ENCODE data around the gene TBX4.
"Not testable (repeated sequence)": the region's sequence is repeated elsewhere in the genome, so short reads cannot be mapped to it uniquely, and the experiment has no call there.

Gene TBX4

GRCh38 chr17:61429274-61429673, 22.9 kb upstream of the TBX4 start:
- no peak overlapping the region for H3K27ac ChIP-seq
- ChIA-PET CTCF (no interaction called here), POLR2A (ENCODE audit: low non-redundant PET) (no interaction called here)
- DNase-seq (ENCODE audit: low spot score): no peak
- no peak for TF ChIP-seq CTCF (conservative IDR thresholded peaks at IDR 0.05; ENCODE audit: low read depth)

- CTCF ChIA-PET; H3K27ac ChIP-seq; POLR2A ChIA-PET (ENCODE audit: low non-redundant PET): not testable (repeated sequence)
Observed at GRCh38 chr17:61429831-61430230, 22.4 kb upstream of the TBX4 start.

GRCh38 chr17:61431594-61432311, 20.5 kb upstream of the TBX4 start:
- no peak for DNase-seq (ENCODE audit: low spot score)
- CTCF ChIA-PET: no interaction called here
- POLR2A ChIA-PET (ENCODE audit: low non-redundant PET): no interaction called here
- no peak overlapping the region for H3K27ac ChIP-seq
- TF ChIP-seq CTCF (conservative IDR thresholded peaks at IDR 0.05; ENCODE audit: low read depth): no peak

More at GRCh38 chr17:61429831-61430230, 22.4 kb upstream of the TBX4 start:
- DNase-seq (ENCODE audit: low spot score): not testable (repeated sequence)

GRCh38 chr17:61436273-61436672, 15.9 kb upstream of the TBX4 start:
- CTCF ChIA-PET: no interaction called here

DNA sequence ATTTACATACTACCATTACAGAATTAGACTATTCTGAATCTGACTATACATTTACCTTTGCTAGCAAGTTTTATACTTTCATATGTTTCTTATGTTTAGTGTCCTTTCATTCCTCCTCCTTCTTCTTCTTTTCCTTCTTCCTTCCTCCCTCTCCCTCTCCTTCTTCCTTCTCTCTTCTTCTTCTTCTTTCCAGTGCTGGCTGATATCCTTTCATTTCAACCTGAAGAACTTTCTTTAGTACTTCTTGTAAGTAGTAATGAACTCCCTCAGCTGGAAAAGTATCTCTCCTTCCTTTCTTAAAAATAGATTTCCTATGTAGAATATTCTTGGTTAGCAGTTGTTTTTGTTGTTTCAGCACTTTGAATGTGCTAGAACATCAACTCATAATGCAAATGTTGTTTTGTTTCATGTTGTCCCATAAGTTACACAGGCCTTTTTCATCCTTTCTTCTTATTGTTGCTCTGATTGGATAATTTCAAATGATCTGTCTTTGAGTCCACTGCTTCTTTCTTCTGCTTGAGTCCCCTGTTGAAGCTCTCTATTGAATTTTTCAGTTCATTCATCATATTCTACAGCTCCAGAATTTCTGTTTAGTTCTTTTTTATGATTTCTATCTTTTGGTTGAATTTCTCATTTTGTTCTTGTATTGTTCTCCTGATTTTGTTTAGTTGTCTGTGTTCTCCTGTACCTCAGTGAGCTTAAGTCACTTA, 15.1 kb upstream of the TBX4 start:
- no peak for DNase-seq (ENCODE audit: low spot score)
- CTCF ChIA-PET: interaction anchor here (0.6 kb wide), 2 partner anchors 74 to 1087 kb away, joined by 3 to 4 read pairs; no protein-coding TSS in a partner anchor
- no peak for TF ChIP-seq CTCF (conservative IDR thresholded peaks at IDR 0.05; ENCODE audit: low read depth)
- no peak overlapping the region for H3K27ac ChIP-seq
- POLR2A ChIA-PET (ENCODE audit: low non-redundant PET): no interaction called here

More at GRCh38 chr17:61436273-61436672, 15.9 kb upstream of the TBX4 start:
- DNase-seq (ENCODE audit: low spot score): no peak
- no peak overlapping the region for H3K27ac ChIP-seq
- POLR2A ChIA-PET (ENCODE audit: low non-redundant PET): no interaction called here
- no peak for TF ChIP-seq CTCF (conservative IDR thresholded peaks at IDR 0.05; ENCODE audit: low read depth)

- POLR2A ChIA-PET (ENCODE audit: low non-redundant PET): no interaction called here
- CTCF ChIA-PET: no interaction called here
- no peak for DNase-seq (ENCODE audit: low spot score)
- H3K27ac ChIP-seq: no peak overlapping the region
- TF ChIP-seq CTCF (conservative IDR thresholded peaks at IDR 0.05; ENCODE audit: low read depth): no peak
Observed at GRCh38 chr17:61440697-61441096, 11.5 kb upstream of the TBX4 start.

GRCh38 chr17:61441507-61441906, 10.7 kb upstream of the TBX4 start:
- POLR2A ChIA-PET (ENCODE audit: low non-redundant PET): not testable (repeated sequence)

More at GRCh38 chr17:61441507-61441906, 10.7 kb upstream of the TBX4 start:
- not testable (repeated sequence) for DNase-seq (ENCODE audit: low spot score); H3K27ac ChIP-seq
- CTCF ChIA-PET: interaction anchor here (0.7 kb wide), 1 partner anchor 72 kb away, joined by 3 read pairs; no protein-coding TSS in a partner anchor
